ENCODE measurements around the gene GADD45G.

Gene GADD45G

DNA sequence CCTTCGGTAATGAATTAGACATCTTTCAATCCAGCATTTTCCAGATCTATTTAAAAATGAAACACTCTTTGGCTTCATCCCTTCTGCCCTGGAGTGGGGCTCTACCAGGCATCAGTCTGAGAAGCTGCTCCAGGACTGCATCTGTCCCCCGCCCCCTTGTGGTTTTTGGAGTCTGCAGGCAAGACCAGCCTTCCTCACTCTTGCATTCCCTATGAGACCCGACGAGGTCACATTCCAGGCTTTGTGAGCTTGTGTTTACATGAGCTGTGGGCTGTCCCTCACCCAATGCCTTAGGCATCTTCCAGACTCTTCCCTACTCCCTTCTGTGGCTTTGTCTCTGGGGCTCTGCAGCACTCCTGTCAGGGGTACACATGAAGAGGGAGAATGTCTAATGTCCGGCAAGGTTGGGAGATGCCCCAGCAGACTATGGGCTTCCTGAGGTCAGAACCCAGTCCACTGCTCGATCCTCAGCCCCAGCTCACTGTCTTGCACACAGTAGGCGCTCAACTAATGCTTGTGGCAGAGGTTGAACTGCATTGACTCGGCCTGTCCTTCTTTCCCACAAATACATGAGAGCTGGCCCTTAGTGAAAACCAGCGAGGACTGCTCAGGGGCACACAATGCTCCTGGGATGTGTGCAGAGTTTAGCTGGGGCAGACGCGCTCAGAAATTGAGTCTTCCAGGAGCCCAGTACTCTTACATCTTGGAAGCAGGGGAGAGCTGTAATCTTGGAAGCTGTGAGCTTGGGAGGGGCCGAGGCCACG is 11.7 kb upstream of the GADD45G start:
- peak; percentile 70 for DNase-seq

- DNase-seq: peak; percentile 12
Measured at GRCh38 chr9:89593727-89594427, 10.9 kb upstream of the GADD45G start.

DNA sequence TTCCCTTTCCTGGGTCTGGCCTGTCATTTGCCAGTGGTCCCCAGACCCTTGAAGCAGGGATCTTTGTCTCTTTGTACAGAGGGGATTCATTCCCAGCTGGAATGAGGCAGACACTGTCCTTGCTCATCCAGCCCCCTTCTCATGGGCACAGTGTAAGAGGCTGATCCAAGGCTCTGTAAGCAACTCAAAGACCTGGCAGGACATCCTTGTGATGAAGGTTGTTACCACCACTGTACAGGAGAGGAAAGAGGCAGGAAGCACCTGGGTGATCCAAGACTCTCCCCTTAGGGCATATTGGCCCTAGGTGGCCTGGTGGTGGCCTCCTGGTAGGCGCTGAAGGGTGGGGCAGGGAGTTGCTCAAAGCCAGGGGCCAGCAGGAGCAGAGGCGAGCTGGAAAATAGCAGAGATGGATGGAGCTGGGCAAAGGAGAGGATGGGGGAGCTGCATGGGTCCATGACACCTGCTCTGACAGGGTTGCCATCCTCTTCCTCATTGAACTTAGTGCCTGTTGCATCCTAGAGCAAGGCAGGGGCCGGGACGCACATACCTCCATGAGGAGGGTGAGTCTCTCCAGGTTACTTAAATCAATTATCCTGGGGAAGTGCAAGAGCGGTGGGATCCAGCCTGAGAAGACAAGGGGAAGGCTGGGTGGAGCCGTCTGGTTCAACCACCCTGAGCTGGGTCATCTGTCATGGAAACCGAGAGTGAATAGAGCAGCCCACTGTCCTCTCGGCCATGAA is 9.8 kb upstream of the GADD45G start:
- no peak for DNase-seq

DNA sequence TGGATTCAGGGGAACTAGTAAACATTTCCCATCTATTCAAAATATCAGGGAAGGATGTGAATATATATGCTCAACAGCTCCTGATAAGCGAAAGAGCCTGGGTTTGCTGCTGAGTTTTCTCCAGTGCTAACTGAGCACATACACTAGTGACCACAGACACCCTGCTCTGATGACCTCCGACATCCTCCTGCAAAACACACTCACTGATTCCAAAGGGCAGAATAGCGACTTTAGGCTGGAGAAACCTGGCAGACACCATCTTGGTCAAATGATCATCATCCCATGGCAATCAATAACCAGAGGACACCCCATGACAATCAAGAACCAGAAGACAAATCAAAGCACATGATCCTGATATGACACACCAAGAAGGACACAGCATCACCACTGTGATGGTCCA is 9.2 kb upstream of the GADD45G start:
- DNase-seq: no peak

- DNase-seq: no peak
Measured at GRCh38 chr9:89596937-89597555, 7.8 kb upstream of the GADD45G start.

DNA sequence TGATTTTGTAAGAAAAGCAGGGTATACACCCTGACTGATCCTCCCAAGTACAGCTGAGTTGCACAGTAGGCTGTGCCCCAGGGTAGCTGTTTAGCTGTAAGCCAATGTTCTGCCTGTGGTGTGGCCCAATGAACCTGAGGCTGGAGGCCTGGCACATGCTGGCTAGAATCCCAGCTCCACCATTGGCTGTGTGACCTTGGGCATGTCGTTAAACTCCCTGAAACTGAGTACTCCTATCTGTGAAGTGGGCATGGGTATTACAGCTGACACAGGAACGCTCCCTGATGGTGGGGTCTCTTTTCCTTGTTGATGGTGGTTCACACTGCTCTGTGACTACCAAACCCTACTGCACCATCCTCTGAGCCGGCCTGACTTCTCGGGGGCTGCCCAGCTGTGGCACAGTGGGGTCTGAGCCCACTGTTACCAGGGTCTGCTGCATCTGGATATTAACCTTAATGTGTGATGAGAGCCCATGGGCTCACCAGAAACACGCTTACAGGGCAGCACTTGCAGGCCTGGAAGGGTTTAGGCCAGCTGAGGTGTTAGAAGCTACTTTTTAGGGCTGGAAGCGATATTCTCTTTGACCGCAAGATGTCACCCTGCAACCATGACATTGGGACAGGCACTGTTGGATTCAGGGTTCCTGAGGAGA is 7.0 kb upstream of the GADD45G start:
- DNase-seq: peak; percentile 51

GRCh38 chr9:89598363-89598713 is 6.5 kb upstream of the GADD45G start:
- DNase-seq: no peak

DNA sequence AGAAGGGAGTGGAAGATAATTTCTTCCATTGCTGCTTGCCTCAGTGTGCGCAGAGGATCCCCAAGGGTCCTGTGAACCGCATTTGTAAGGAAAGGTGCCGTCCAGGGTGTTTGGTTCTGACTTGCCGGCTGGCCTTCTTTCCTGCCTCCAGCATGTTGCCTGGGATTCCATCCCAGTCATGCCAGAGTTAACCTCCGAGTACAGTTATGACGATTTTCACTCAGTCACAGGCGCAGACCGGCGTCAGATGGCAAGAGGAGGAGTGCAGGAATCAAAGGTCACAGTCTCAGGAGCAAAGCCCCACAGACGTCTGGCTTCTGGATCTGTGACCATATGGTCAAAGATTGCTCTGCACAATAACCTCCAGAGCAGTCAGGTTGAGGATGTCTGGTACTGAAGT is 5.9 kb upstream of the GADD45G start:
- DNase-seq: no peak

DNA sequence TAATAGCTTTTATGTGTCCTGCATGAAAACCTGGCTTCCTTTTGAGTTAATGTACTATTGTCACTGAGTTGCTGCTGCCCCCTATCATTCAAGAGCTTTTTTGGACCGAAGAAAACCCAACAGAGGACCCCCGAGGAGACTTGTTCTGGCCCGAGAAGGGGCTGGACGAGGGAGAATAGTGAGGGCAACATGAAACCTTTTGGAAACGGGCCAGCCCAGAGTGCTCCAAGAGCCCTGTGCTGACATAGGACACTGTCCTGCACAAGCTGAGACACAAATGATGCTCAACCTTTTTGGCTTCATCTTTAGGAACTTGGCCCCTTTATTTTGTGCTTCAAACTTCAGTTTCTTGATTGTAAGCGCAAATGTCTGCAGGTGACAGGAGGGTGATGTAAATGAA is 4.0 kb upstream of the GADD45G start:
- DNase-seq: no peak

GRCh38 chr9:89601306-89601705 is 3.5 kb upstream of the GADD45G start:
- no peak for DNase-seq

- no peak for DNase-seq
Measured at GRCh38 chr9:89601856-89602562, 2.8 kb upstream of the GADD45G start.

GRCh38 chr9:89602978-89603766 is 1.6 kb upstream of the GADD45G start:
- peak; percentile 77 for DNase-seq

- DNase-seq: peak; percentile 68
Measured at GRCh38 chr9:89603767-89604665, 796 bp upstream of the GADD45G start.

GRCh38 chr9:89605465-89606048 is 745 bp downstream of the GADD45G start:
- peak; percentile 51 for DNase-seq

DNA sequence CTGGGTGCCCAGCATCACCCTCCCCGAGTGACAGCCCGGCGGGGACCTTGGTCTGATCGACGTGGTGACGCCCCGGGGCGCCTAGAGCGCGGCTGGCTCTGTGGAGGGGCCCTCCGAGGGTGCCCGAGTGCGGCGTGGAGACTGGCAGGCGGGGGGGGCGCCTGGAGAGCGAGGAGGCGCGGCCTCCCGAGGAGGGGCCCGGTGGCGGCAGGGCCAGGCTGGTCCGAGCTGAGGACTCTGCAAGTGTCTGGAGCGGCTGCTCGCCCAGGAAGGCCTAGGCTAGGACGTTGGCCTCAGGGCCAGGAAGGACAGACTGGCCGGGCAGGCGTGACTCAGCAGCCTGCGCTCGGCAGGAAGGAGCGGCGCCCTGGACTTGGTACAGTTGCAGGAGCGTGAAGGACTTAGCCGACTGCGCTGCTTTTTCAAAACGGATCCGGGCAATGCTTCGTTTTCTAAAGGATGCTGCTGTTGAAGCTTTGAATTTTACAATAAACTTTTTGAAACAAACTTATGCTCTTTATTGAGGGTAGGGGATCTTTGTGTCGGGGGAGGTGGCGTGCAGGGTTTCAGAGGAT is 1.3 kb downstream of the GADD45G start:
- peak; percentile 39 for DNase-seq

- peak; percentile 43 for DNase-seq
Measured at GRCh38 chr9:89606624-89607311, 2.0 kb downstream of the GADD45G start.

GRCh38 chr9:89608641-89609335 is 4.0 kb downstream of the GADD45G start:
- DNase-seq: no peak

Measured in fibroblast of skin of abdomen (primary cell).